Stomach (tissue), 9 donors: Measurements from ENCODE around the gene MOV10L1. TPM values are rescaled to one million over a fixed set of nuclear protein-coding genes. Genes with fewer than 3 reads are reported as not detected.

Experiments used
- DNase-seq, 2 donors: peaks; one replicate each; pipeline versions ENCODE4 v3.0.0 to v3.0.0-alpha.2; 2013 to 2019
- H3K27ac ChIP-seq, 5 donors: fragments of 200-600 bp in 4 of 5; sonication (generic) in 4 of 5; one replicate each; pipeline ENCODE4 v1.5.1; 2013 to 2019; ENCODE audit warnings: mild to moderate bottlenecking in 1 of 5, moderate library complexity in 1 of 5
- H3K27me3 ChIP-seq, 3 donors: fragments of 200-600 bp; sonication (generic); one replicate each; pipeline ENCODE4 v1.5.1; 2017 to 2019; ENCODE audit warnings: mixed run types in 1 of 3
- H3K36me3 ChIP-seq, 4 donors: fragments of 200-600 bp; sonication (generic); 1 replicate in 3 of 4; 2 replicates in 1 of 4; pipeline ENCODE4 v1.5.1; 2016 to 2019
- H3K4me1 ChIP-seq, 4 donors: fragments of 200-600 bp; sonication (generic); one replicate each; pipeline ENCODE4 v1.5.1; 2016 to 2019
- H3K4me3 ChIP-seq, 4 donors: fragments of 200-600 bp; sonication (generic) in 3 of 4; one replicate each; pipeline ENCODE4 v1.5.1; 2016 to 2019; ENCODE audit warnings: mild to moderate bottlenecking in 1 of 4
- H3K9me3 ChIP-seq, 4 donors: fragments of 200-600 bp; sonication (generic); one replicate each; pipeline ENCODE4 v1.5.1; 2016 to 2019
- CTCF ChIP-seq, 7 experiments: fragments of 450-650 bp in 4 of 7; fragments of 200-600 bp in 3 of 7; sonication (generic) in 3 of 7; IDR thresholded peaks; one replicate each; pipeline ENCODE4 v1.5.1; 2016 to 2019; ENCODE audit warnings: antibody characterized with exemption in 7 of 7, control low read depth in 2 of 7, mild to moderate bottlenecking in 1 of 7
- EP300 ChIP-seq: sonication (generic); formaldehyde crosslinking; IDR thresholded peaks from one replicate; pipeline ENCODE4 v1.6.1; 2017; ENCODE audit warnings: antibody characterized with exemption
- POLR2A ChIP-seq, 4 donors: fragments of 450-650 bp; IDR thresholded peaks; one replicate each; pipeline ENCODE4 v1.6.1; 2016; ENCODE audit warnings: antibody characterized with exemption in 4 of 4, control low read depth in 2 of 4, mild to moderate bottlenecking in 1 of 4, moderate library complexity in 1 of 4
- POLR2AphosphoS5 ChIP-seq, 3 donors: sonication (generic); formaldehyde crosslinking; IDR thresholded peaks; one replicate each; pipeline ENCODE4 v1.6.1; 2016; ENCODE audit warnings: antibody characterized with exemption in 3 of 3
- WGBS, 5 donors: extraction: QIAGEN DNeasy Blood & Tissue Kit in 3 of 5; methylation state at CpG; one replicate each; pipeline versions ENCODE4 v1.1.5 to v1.1.7; 2013 to 2018; 5-methylcytosine and 5-hydroxymethylcytosine counted together
- intact Hi-C: fragments of 100-400 bp; cut with DNase I; formaldehyde crosslinking; loops from one replicate; pipeline ENCODE4 v1.15.1; 2023; ENCODE audit warnings: low total_unique reads
- polyA plus RNA-seq, 3 donors: library from polyadenylated mRNA; stranded (reverse); fragments of 200-250 nt; gene quantifications; one replicate each; pipeline ENCODE4 v1.2.3, GENCODE V29; 2013
- total RNA-seq, 5 donors: library from RNA; depleted of rRNA; stranded (reverse); fragments of >200 nt; gene quantifications; one replicate each; pipeline versions ENCODE4 v1.1.0 to v1.2.3, GENCODE V29; 2014 to 2016
- donor health status: healthy with polysubstance abuse.
- donor health status: Bipolar disorder and iron deficiency.
- donor health status: healthy.

Gene MOV10L1
- total and polyA plus RNA-seq, 8 donors, result 0.12 to 2.8 (median 0.46) TPM; not detected in 3

GRCh38 chr22:50061824-50062355 lies 27.9 kb upstream of the MOV10L1 start:
- peaks cover 8 to 75% (median 31%) of the 10 kb centered on the region in 3 donors for H3K27me3 ChIP-seq
- no peak for TF ChIP-seq POLR2AphosphoS5 (IDR thresholded peaks at IDR 0.05)
- no peak for TF ChIP-seq CTCF (IDR thresholded peaks at IDR 0.05)
- no peak for TF ChIP-seq EP300
- no peak for TF ChIP-seq POLR2A (IDR thresholded peaks at IDR 0.05)
- H3K27ac ChIP-seq, result no peak overlapping the region
- no peak overlapping the region for H3K4me3 ChIP-seq
- H3K9me3 ChIP-seq, result no peaks in the 10 kb centered on the region
- WGBS, 5 donors, result 67 to 72% (median 70%) methylated on average over 13 to 17 of the region's 17 CpGs
- peaks cover 7 to 21% (median 17%) of the 10 kb centered on the region in 4 donors for H3K4me1 ChIP-seq
- intact Hi-C loops, result no loop called here
- DNase-seq, result no peak
- H3K36me3 ChIP-seq, result no peaks in the 10 kb centered on the region

GRCh38 chr22:50062509-50063135 lies 27.2 kb upstream of the MOV10L1 start:
- Histone ChIP-seq H3K27ac (no peak overlapping the region), H3K27me3 (peaks cover 8 to 70% (median 31%) of the 10 kb centered on the region in 3 donors), H3K4me3 (no peak overlapping the region), H3K9me3 (no peaks in the 10 kb centered on the region), H3K4me1 (peaks cover 7 to 21% (median 17%) of the 10 kb centered on the region in 4 donors), H3K36me3 (no peaks in the 10 kb centered on the region)
- TF ChIP-seq EP300, result no peak
- TF ChIP-seq CTCF (IDR thresholded peaks at IDR 0.05), result no peak
- TF ChIP-seq POLR2A (IDR thresholded peaks at IDR 0.05), result no peak
- no peak for TF ChIP-seq POLR2AphosphoS5 (IDR thresholded peaks at IDR 0.05)
- no peak for DNase-seq
- intact Hi-C loops, result no loop called here
- WGBS, 5 donors, result 89 to 94% (median 93%) methylated on average over 15 to 19 of the region's 19 CpGs

DNA sequence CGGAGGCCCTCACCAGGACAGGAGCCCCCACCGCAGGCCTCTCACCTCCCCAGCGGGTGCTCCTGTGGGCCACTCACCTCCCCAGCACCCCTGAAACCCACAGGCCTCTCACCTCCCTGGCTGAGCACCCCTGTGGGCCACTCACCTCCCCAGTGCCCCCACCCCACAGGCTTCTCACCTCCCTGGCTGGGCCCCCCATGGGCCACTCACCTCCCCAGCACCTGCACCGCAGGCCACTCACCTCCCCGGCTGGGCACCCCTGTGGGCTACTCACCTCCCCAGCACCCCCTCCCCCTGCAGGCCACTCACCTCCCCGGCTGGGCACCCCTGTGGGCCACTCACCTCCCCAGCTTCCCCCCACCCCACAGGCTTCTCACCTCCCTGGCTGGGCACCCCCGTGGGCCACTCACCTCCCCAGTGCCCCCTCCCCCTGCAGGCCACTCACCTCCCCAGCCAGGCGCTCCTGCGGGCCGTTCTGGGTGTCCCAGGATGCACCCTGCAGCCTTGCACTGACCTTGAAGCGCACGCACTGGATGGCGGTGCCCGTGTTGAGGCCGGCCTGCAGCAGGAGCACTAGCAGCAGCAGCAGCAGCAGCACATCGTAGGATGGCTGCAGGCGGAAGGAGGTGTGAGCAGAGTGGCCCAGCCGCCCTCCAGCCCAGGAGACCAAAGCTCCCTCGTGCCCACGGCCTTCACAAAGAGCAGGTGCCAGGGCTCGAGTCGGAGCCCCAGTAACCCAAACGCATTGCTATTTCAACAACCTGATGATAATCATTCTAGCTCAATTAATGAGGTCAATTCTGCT lies 26.0 kb upstream of the MOV10L1 start:
- no peak for TF ChIP-seq POLR2A (IDR thresholded peaks at IDR 0.05)
- TF ChIP-seq EP300, result no peak
- TF ChIP-seq POLR2AphosphoS5 (IDR thresholded peaks at IDR 0.05), result no peak
- TF ChIP-seq CTCF (IDR thresholded peaks at IDR 0.05), result no peak
- H3K27ac ChIP-seq, result no peak overlapping the region
- no peak for DNase-seq
- no peaks in the 10 kb centered on the region for H3K9me3 ChIP-seq
- intact Hi-C loops, result no loop called here
- peaks cover 0 to 65% (median 21%) of the 10 kb centered on the region in 3 donors for H3K27me3 ChIP-seq
- H3K36me3 ChIP-seq, result no peaks in the 10 kb centered on the region
- H3K4me1 ChIP-seq, result peaks cover 2 to 15% (median 11%) of the 10 kb centered on the region in 4 donors
- H3K4me3 ChIP-seq, result no peak overlapping the region
- WGBS, 5 donors, result 71 to 80% (median 75%) methylated on average over 15 to 23 of the region's 23 CpGs

GRCh38 chr22:50064453-50064852 lies 25.4 kb upstream of the MOV10L1 start:
- WGBS, 5 donors, result 57 to 71% (median 66%) methylated on average over 18 of the region's 18 CpGs
- peaks cover 0 to 8% (median 4%) of the 10 kb centered on the region in 4 donors for H3K4me1 ChIP-seq
- intact Hi-C loops, result no loop called here
- no peak for DNase-seq
- no peaks in the 10 kb centered on the region for H3K36me3 ChIP-seq
- H3K9me3 ChIP-seq, result no peaks in the 10 kb centered on the region
- TF ChIP-seq POLR2AphosphoS5 (IDR thresholded peaks at IDR 0.05), result no peak
- no peak for TF ChIP-seq CTCF (IDR thresholded peaks at IDR 0.05)
- no peak for TF ChIP-seq EP300
- TF ChIP-seq POLR2A (IDR thresholded peaks at IDR 0.05), result no peak
- peaks cover 0 to 65% (median 15%) of the 10 kb centered on the region in 3 donors for H3K27me3 ChIP-seq
- no peak overlapping the region for H3K4me3 ChIP-seq
- no peak overlapping the region for H3K27ac ChIP-seq
